Brain microvascular endothelial cell (primary cell): ENCODE measurements around the gene PER3.

Experiments
- DNase-seq: peaks from one replicate; pipeline ENCODE4 v3.0.0-alpha.2; 2020
- H3K27ac ChIP-seq: fragments of 250-450 bp; sonication (Bioruptor Pico); 2 replicates; pipeline ENCODE4 v1.5.1; 2020; ENCODE audit warnings: mild to moderate bottlenecking, moderate library complexity
- H3K27me3 ChIP-seq: fragments of 250-450 bp; sonication (Bioruptor Pico); replicated peaks from 2 replicates; pipeline ENCODE4 v1.5.1; 2020; ENCODE audit warnings: mild to moderate bottlenecking
- H3K36me3 ChIP-seq: fragments of 250-450 bp; sonication (Bioruptor Pico); replicated peaks from 2 replicates; pipeline ENCODE4 v1.5.1; 2020; ENCODE audit warnings: mild to moderate bottlenecking
- H3K4me3 ChIP-seq: 2 replicates; pipeline ENCODE4 v1.5.1; 2011; ENCODE audit warnings: low read depth, mild to moderate bottlenecking, control low read depth, low read length, moderate library complexity
- CTCF ChIP-seq: IDR thresholded peaks from 2 replicates; pipeline ENCODE4 v1.5.1; 2011; ENCODE audit warnings: low read depth, mild to moderate bottlenecking, moderate library complexity, low read length, control low read depth, inconsistent platforms; ENCODE audit errors: missing control alignments
- in situ Hi-C: cut with HindIII; loops from 2 replicates; pipeline ENCODE4 v1.10.0; 2017; ENCODE audit warnings: low sequenced_read_pairs, low pct_ligation_motif_present

Gene PER3

GRCh38 chr1:7884757-7885156 lies 100.7 kb downstream of the PER3 start:
- H3K27me3 ChIP-seq, result no peaks in the 10 kb centered on the region
- no peak overlapping the region for H3K4me3 ChIP-seq
- DNase-seq, result no peak
- H3K36me3 ChIP-seq, result no peaks in the 10 kb centered on the region
- no peak for TF ChIP-seq CTCF
- no peak overlapping the region for H3K27ac ChIP-seq
- in situ Hi-C loops, result no loop called here

- no peak for DNase-seq
- no peaks in the 10 kb centered on the region for H3K27me3 ChIP-seq
- in situ Hi-C loops, result no loop called here
- no peaks in the 10 kb centered on the region for H3K36me3 ChIP-seq
- H3K4me3 ChIP-seq, result no peak overlapping the region
- TF ChIP-seq CTCF, result no peak
- H3K27ac ChIP-seq, result no peak overlapping the region
These were observed 101.7 kb downstream of the PER3 start for GRCh38 chr1:7885513-7886404.

GRCh38 chr1:7886405-7886745 lies 102.3 kb downstream of the PER3 start:
- H3K4me3 ChIP-seq, result no peak overlapping the region
- no peaks in the 10 kb centered on the region for H3K36me3 ChIP-seq
- no peak overlapping the region for H3K27ac ChIP-seq
- TF ChIP-seq CTCF, result no peak
- H3K27me3 ChIP-seq, result no peaks in the 10 kb centered on the region
- no peak for DNase-seq
- in situ Hi-C loops, result no loop called here

GRCh38 chr1:7888248-7889081 lies 104.4 kb downstream of the PER3 start:
- Histone ChIP-seq H3K27ac (no peak overlapping the region), H3K27me3 (no peaks in the 10 kb centered on the region), H3K36me3 (no peaks in the 10 kb centered on the region), H3K4me3 (no peak overlapping the region)
- TF ChIP-seq CTCF, result no peak
- in situ Hi-C loops, result no loop called here
- no peak for DNase-seq

- Histone ChIP-seq H3K27me3 (no peaks in the 10 kb centered on the region), H3K4me3 (no peak overlapping the region), H3K27ac (no peak overlapping the region), H3K36me3 (no peaks in the 10 kb centered on the region)
- in situ Hi-C loops, result no loop called here
- no peak for TF ChIP-seq CTCF
- DNase-seq, result no peak
These were observed 106.8 kb downstream of the PER3 start for GRCh38 chr1:7890853-7891252.
